GM12878 (cell line): ENCODE measurements around the gene C17orf50. TPM values are rescaled to one million over a fixed set of nuclear protein-coding genes. Genes with fewer than 3 reads are reported as not detected.

Experiments used
- ATAC-seq: fragments of 200-7000 bp; cut with Tn5 transposase; 3 replicates; pipeline ENCODE4 v1.9.1; 2020; ENCODE audit warnings: mild to moderate bottlenecking, moderate library complexity
- BruUV-seq: library from RNA; stranded (reverse); fragments of 400-500 nt; replicated peaks from 2 replicates; lab custom pipeline; 2021; lab: Mats Ljungman, UMichigan
- CTCF ChIA-PET: fragments of 300-600 bp; sonication (Branson Sonifier 250); formaldehyde crosslinking; extraction: SDS; loops from one replicate; lab custom pipeline; 2021; ENCODE audit warnings: inconsistent platforms; lab: Yijun Ruan, JAX
- POLR2A ChIA-PET: fragments of 350-600 bp; formaldehyde crosslinking; extraction: SDS; loops from one replicate; lab custom pipeline; 2021; ENCODE audit warnings: inconsistent platforms; lab: Charles Lee
- RAD21 ChIA-PET: fragments of 300-600 bp; sonication (Branson Sonifier 250); formaldehyde crosslinking; loops from one replicate; lab custom pipeline; 2023; ENCODE audit warnings: antibody characterized with exemption; ENCODE audit not compliant: unreplicated experiment; lab: Charles Lee
- SMC1A ChIA-PET: fragments of 300-600 bp; sonication (Branson Sonifier 250); formaldehyde crosslinking; loops from one replicate; lab custom pipeline; 2023; ENCODE audit not compliant: unreplicated experiment, uncharacterized antibody; lab: Charles Lee
- DNase-seq: peaks from one replicate; pipeline ENCODE4 v3.0.0-alpha.2; 2011; ENCODE audit warnings: low read depth, low spot score
- FAIRE-seq: peaks from 3 replicates; lab custom pipeline; 2011; peaks lifted over from hg19 to GRCh38; lab: Jason Lieb, UNC
- H2AFZ ChIP-seq: 2 replicates; pipeline ENCODE4 v1.6.0; 2011; ENCODE audit warnings: low read depth, low read length, control low read depth; ENCODE audit not compliant: control insufficient read depth
- H3K27ac ChIP-seq: 2 replicates; pipeline ENCODE4 v1.5.1; 2011; ENCODE audit warnings: control low read depth; ENCODE audit not compliant: control insufficient read depth, insufficient read depth
- H3K27me3 ChIP-seq, 2 experiments: replicated peaks in 1 of 2; 2 replicates each; pipeline versions ENCODE4 v1.6.0 to v1.6.1; 2011; ENCODE audit warnings: low read length in 1 of 2; ENCODE audit not compliant: control insufficient read depth in 2 of 2, insufficient read depth in 2 of 2
- H3K36me3 ChIP-seq, 2 experiments: 2 replicates each; pipeline ENCODE4 v1.5.1; 2011; ENCODE audit warnings: low read length in 1 of 2; ENCODE audit not compliant: control insufficient read depth in 2 of 2, insufficient read depth in 2 of 2
- H3K4me1 ChIP-seq: 2 replicates; pipeline ENCODE4 v1.6.1; 2011; ENCODE audit warnings: mild to moderate bottlenecking, low read length, moderate library complexity, mixed read lengths; ENCODE audit not compliant: control insufficient read depth, insufficient read depth
- H3K4me2 ChIP-seq: 2 replicates; pipeline ENCODE4 v1.6.0; 2011; ENCODE audit warnings: control low read depth; ENCODE audit not compliant: control insufficient read depth, insufficient read depth
- H3K4me3 ChIP-seq: fragments of 200-600 bp; sonication (generic); 2 replicates; pipeline ENCODE4 v1.5.1; 2016
- H3K79me2 ChIP-seq: 2 replicates; pipeline ENCODE4 v1.6.0; 2011; ENCODE audit warnings: low read length; ENCODE audit not compliant: control insufficient read depth, insufficient read depth
- H3K9ac ChIP-seq: 2 replicates; pipeline ENCODE4 v1.8.0; 2011; ENCODE audit warnings: low read length, control low read depth, mixed read lengths; ENCODE audit not compliant: control insufficient read depth, insufficient read depth
- H3K9me3 ChIP-seq: replicated peaks from 3 replicates; pipeline ENCODE4 v1.5.1; 2011; ENCODE audit warnings: mild to moderate bottlenecking, low read length; ENCODE audit not compliant: control insufficient read depth, insufficient read depth
- H4K20me1 ChIP-seq: 2 replicates; pipeline ENCODE4 v1.6.0; 2011; ENCODE audit not compliant: control insufficient read depth, insufficient read depth
- BCL11A ChIP-seq: IDR thresholded peaks from 2 replicates; pipeline ENCODE4 v1.6.1; 2011; ENCODE audit warnings: low read depth, low read length
- BRCA1 ChIP-seq: IDR thresholded peaks from 2 replicates; pipeline ENCODE4 v1.6.1; 2011; ENCODE audit warnings: low read depth, low read length, improper control_type of control experiment
- EP300 ChIP-seq, 2 experiments: fragments of 150-350 bp in 1 of 2; IDR thresholded peaks; 2 replicates each; pipeline ENCODE4 v1.6.1; 2011 to 2012; ENCODE audit warnings: low read depth in 2 of 2, low read length in 2 of 2, borderline replicate concordance in 1 of 2, improper control_type of control experiment in 1 of 2, inconsistent platforms in 1 of 2; ENCODE audit not compliant: control insufficient read depth in 1 of 2
- ESRRA ChIP-seq: IDR thresholded peaks from 2 replicates; pipeline ENCODE4 v1.6.1; 2012; ENCODE audit warnings: mild to moderate bottlenecking, low read length, improper control_type of control experiment
- FOS ChIP-seq: IDR thresholded peaks from 3 replicates; pipeline ENCODE4 v1.6.1; 2011; ENCODE audit warnings: borderline replicate concordance; ENCODE audit not compliant: insufficient read length; ENCODE audit errors: extremely low read depth
- MTA3 ChIP-seq: IDR thresholded peaks from 2 replicates; pipeline ENCODE4 v1.6.1; 2012; ENCODE audit warnings: low read length, inconsistent platforms, borderline replicate concordance
- NR2F1 ChIP-seq: fragments of 450-650 bp; conservative IDR thresholded peaks from 2 replicates; pipeline ENCODE4 v1.6.1; 2017; ENCODE audit warnings: mild to moderate bottlenecking
- NRF1 ChIP-seq: conservative IDR thresholded peaks from 2 replicates; pipeline ENCODE4 v1.6.1; 2011; ENCODE audit warnings: mild to moderate bottlenecking, low read depth, low read length, improper control_type of control experiment
- PML ChIP-seq: IDR thresholded peaks from 2 replicates; pipeline ENCODE4 v1.6.1; 2012; ENCODE audit warnings: low read length, inconsistent platforms
- RB1 ChIP-seq: fragments of 450-650 bp; formaldehyde crosslinking; IDR thresholded peaks from 2 replicates; pipeline ENCODE4 v1.6.1; 2017; ENCODE audit warnings: mild to moderate bottlenecking, borderline replicate concordance
- SREBF1 ChIP-seq: IDR thresholded peaks from 2 replicates; pipeline ENCODE4 v1.6.1; 2012; ENCODE audit warnings: mild to moderate bottlenecking, low read length
- SREBF2 ChIP-seq: IDR thresholded peaks from 2 replicates; pipeline ENCODE4 v1.6.1; 2012; ENCODE audit warnings: mild to moderate bottlenecking, low read length
- ZBED1 ChIP-seq: IDR thresholded peaks from 2 replicates; pipeline ENCODE4 v1.6.1; 2016; ENCODE audit warnings: borderline replicate concordance
- WGBS: methylation state at CpG from one replicate; pipeline ENCODE4 v1.1.6; 2016; ENCODE audit warnings: low lambda C conversion rate; ENCODE audit not compliant: insufficient replicate concordance, insufficient coverage; ENCODE audit errors: missing lambda C conversion rate; 5-methylcytosine and 5-hydroxymethylcytosine counted together
- in situ Hi-C: fragments of 300-500 bp; cut with MboI; formaldehyde crosslinking; loops from 9 replicates; pipeline ENCODE4 v1.14.3; 2018; ENCODE audit warnings: mixed read lengths
- intact Hi-C: fragments of 100-400 bp; cut with micrococcal nuclease; formaldehyde crosslinking; loops from one replicate; pipeline ENCODE4 v1.14.2; 2022; ENCODE audit not compliant: unreplicated experiment
- polyA plus RNA-seq, 11 experiments: library from polyadenylated mRNA; depleted of rRNA in 4 of 11; unstranded in 6 of 11; stranded (reverse) in 5 of 11; fragments of >200 nt; fragmentation: Nextera tagmentation in 4 of 11; fragmentation: Illumina TruSeq in 1 of 11; extraction: Ambion mirVana in 4 of 11; extraction: Trizol in 1 of 11; gene quantifications; 1 replicate in 1 of 11; 2 replicates in 10 of 11; pipeline versions ENCODE4 v1.2.1 to v1.2.3, GENCODE V29; 2011 to 2016; ENCODE audit warnings: inconsistent platforms in 2 of 11, missing spikeins in 2 of 11, low read depth in 1 of 11
- total RNA-seq, 4 experiments: library from RNA; depleted of rRNA in 3 of 4; stranded (reverse); fragments of >200 nt in 3 of 4; fragmentation: Illumina TruSeq in 1 of 4; extraction: Trizol in 1 of 4; gene quantifications; 2 replicates each; pipeline versions ENCODE4 v1.2.1 to v1.2.3, GENCODE V29; 2013 to 2021
- TF ChIP-seq, protein P1 (sequence below): IDR thresholded peaks from 2 replicates; pipeline ENCODE4 v1.6.1; 2011; ENCODE audit warnings: low read depth, low read length, improper control_type of control experiment, borderline replicate concordance
- TF ChIP-seq, protein P2 (sequence below): IDR thresholded peaks from 2 replicates; pipeline ENCODE4 v1.6.1; 2011; ENCODE audit warnings: borderline replicate concordance, low read depth, mild to moderate bottlenecking, moderate library complexity, mixed read lengths, low read length; ENCODE audit not compliant: insufficient read depth; ENCODE audit errors: extremely low read length

C17orf50 gene
- total and polyA plus RNA-seq, 10 of the 15 experiments (the other 5 are each of a cell fraction or from before 2014, with no cell fraction given): 0.16 TPM; not detected in 9

DNA sequence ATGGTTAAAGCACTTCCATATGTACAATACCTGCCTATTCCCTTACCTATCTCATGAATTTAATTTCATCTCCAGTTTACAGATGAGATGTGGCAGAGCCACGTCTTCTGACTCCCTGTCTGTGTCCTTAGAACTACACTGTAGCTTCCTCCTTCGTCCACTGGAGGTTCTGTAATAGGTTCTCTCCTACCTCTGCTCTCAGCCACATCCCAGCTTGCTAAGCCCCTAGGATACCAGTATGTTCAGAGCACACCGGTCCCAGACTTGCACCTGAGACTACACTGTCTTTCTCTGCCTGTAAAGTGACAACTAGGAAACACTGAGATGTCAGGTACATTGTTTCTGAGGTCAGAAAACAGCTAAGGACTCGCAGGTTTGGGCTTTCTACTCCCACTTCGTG, 33.1 kb upstream of the C17orf50 start:
- in situ Hi-C loops: no loop called here
- Histone ChIP-seq H2AFZ (no peak overlapping the region), H3K27me3 (no peaks in the 10 kb centered on the region), H3K4me1 (no peaks in the 10 kb centered on the region), H3K36me3 (peaks cover 3 to 5% of the 10 kb centered on the region in 2 experiments; a peak in 3 of 4 replicates), H4K20me1 (no peaks in the 10 kb centered on the region), H3K4me2 (no peak overlapping the region), H3K9ac (no peak overlapping the region), H3K9me3 (no peaks in the 10 kb centered on the region), H3K79me2 (no peaks in the 10 kb centered on the region), H3K27ac (no peak overlapping the region), H3K4me3 (no peak overlapping the region)
- CTCF ChIA-PET: interaction anchor here (0.7 to 3.1 kb wide), 2 partner anchors 20 to 557 kb away, joined by 3 to 11 read pairs; no protein-coding TSS in a partner anchor
- 86% methylated on average over 5 of the region's 5 CpGs for WGBS
- SMC1A ChIA-PET: interaction anchor here (1.2 kb wide), 1 partner anchor 10 kb away, joined by 3 read pairs; no protein-coding TSS in a partner anchor
- POLR2A ChIA-PET: no interaction called here
- DNase-seq (no peak), ATAC-seq (no peak), FAIRE-seq (no peak)
- no peak for TF ChIP-seq ESRRA
- TF ChIP-seq MTA3: no peak
- TF ChIP-seq NR2F1: no peak
- no peak for TF ChIP-seq SREBF2
- no peak for TF ChIP-seq EP300 (IDR thresholded peaks at IDR 0.05; ENCODE audit: borderline replicate concordance in 1 of 2, control insufficient read depth in 1 of 2, low read depth in 2 of 2, low read length in 2 of 2)
- no peak for TF ChIP-seq BCL11A
- TF ChIP-seq, protein P1, sequence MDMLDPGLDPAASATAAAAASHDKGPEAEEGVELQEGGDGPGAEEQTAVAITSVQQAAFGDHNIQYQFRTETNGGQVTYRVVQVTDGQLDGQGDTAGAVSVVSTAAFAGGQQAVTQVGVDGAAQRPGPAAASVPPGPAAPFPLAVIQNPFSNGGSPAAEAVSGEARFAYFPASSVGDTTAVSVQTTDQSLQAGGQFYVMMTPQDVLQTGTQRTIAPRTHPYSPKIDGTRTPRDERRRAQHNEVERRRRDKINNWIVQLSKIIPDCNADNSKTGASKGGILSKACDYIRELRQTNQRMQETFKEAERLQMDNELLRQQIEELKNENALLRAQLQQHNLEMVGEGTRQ: no peak
- TF ChIP-seq, protein P2, sequence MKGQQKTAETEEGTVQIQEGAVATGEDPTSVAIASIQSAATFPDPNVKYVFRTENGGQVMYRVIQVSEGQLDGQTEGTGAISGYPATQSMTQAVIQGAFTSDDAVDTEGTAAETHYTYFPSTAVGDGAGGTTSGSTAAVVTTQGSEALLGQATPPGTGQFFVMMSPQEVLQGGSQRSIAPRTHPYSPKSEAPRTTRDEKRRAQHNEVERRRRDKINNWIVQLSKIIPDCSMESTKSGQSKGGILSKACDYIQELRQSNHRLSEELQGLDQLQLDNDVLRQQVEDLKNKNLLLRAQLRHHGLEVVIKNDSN: no peak
- TF ChIP-seq NRF1: no peak
- no peak for TF ChIP-seq FOS
- TF ChIP-seq PML: no peak
- TF ChIP-seq SREBF1: no peak
- TF ChIP-seq ZBED1: no peak
- no peak for TF ChIP-seq RB1
- no peak for TF ChIP-seq BRCA1
- intact Hi-C loops: no loop called here
- no TSS peak for BruUV-seq
- RAD21 ChIA-PET: no interaction called here
